ENCODE data around the gene SLC22A9. TPM values are rescaled to one million over a fixed set of nuclear protein-coding genes. Genes with fewer than 3 reads are reported as not detected.
"Not testable (repeated sequence)": the region's sequence is repeated elsewhere in the genome, so short reads cannot be mapped to it uniquely, and the experiment has no call there.

Gene SLC22A9
- total RNA-seq, 1 experiment from 2014 or later, result not detected

GRCh38 chr11:63427971-63428508 is 58.5 kb downstream of the SLC22A9 start:
- H3K4me1 Mint-ChIP-seq (ENCODE audit: insufficient read depth, unreplicated experiment), result no peaks in the 10 kb centered on the region
- BruUV-seq (replicated peaks), result no TSS peak
- H3K4me3 Mint-ChIP-seq (ENCODE audit: unreplicated experiment), result no peak overlapping the region
- no peaks in the 10 kb centered on the region for H3K36me3 Mint-ChIP-seq (ENCODE audit: insufficient read depth, unreplicated experiment)
- no peak for DNase-seq (ENCODE audit: unreplicated experiment)
- H3K27ac Mint-ChIP-seq (ENCODE audit: low read depth, unreplicated experiment), result no peak overlapping the region
- no peaks in the 10 kb centered on the region for H3K9me3 Mint-ChIP-seq (ENCODE audit: unreplicated experiment)
- H3K27me3 Mint-ChIP-seq (ENCODE audit: insufficient read depth, unreplicated experiment), result peaks cover 30% of the 10 kb centered on the region
- CTCF ChIA-PET, result interaction anchor here (0.7 kb wide), 1 partner anchor 408 kb away, joined by 3 read pairs; no protein-coding TSS in a partner anchor
- TF ChIP-seq CTCF (IDR thresholded peaks at IDR 0.05; ENCODE audit: unreplicated experiment), result no peak
- POLR2A ChIA-PET, result no interaction called here
- intact Hi-C loops (cut with micrococcal nuclease), result no loop called here

GRCh38 chr11:63430731-63431130 is 61.1 kb downstream of the SLC22A9 start:
- BruUV-seq (replicated peaks); H3K36me3 Mint-ChIP-seq (ENCODE audit: insufficient read depth, unreplicated experiment); DNase-seq (ENCODE audit: unreplicated experiment); H3K9me3 Mint-ChIP-seq (ENCODE audit: unreplicated experiment); intact Hi-C loops (cut with micrococcal nuclease); H3K4me1 Mint-ChIP-seq (ENCODE audit: insufficient read depth, unreplicated experiment); H3K27ac Mint-ChIP-seq (ENCODE audit: low read depth, unreplicated experiment); H3K4me3 Mint-ChIP-seq (ENCODE audit: unreplicated experiment): not testable (repeated sequence)
- ChIA-PET POLR2A (interaction anchor here (1.0 kb wide), 1 partner anchor 38 kb away, joined by 3 read pairs; no protein-coding TSS in a partner anchor), CTCF (interaction anchor here (0.8 kb wide), 1 partner anchor 218 kb away, joined by 4 read pairs; no protein-coding TSS in a partner anchor)
- H3K27me3 Mint-ChIP-seq (ENCODE audit: insufficient read depth, unreplicated experiment), result peaks cover 49% of the 10 kb centered on the region

GRCh38 chr11:63435351-63435750 is 65.8 kb downstream of the SLC22A9 start:
- H3K4me1 Mint-ChIP-seq (ENCODE audit: insufficient read depth, unreplicated experiment); CTCF ChIA-PET; intact Hi-C loops (cut with micrococcal nuclease); BruUV-seq (replicated peaks); H3K4me3 Mint-ChIP-seq (ENCODE audit: unreplicated experiment); H3K27ac Mint-ChIP-seq (ENCODE audit: low read depth, unreplicated experiment); DNase-seq (ENCODE audit: unreplicated experiment); H3K36me3 Mint-ChIP-seq (ENCODE audit: insufficient read depth, unreplicated experiment); H3K9me3 Mint-ChIP-seq (ENCODE audit: unreplicated experiment); POLR2A ChIA-PET: not testable (repeated sequence)
- H3K27me3 Mint-ChIP-seq (ENCODE audit: insufficient read depth, unreplicated experiment), result peaks cover 44% of the 10 kb centered on the region

- H3K36me3 Mint-ChIP-seq (ENCODE audit: insufficient read depth, unreplicated experiment); BruUV-seq (replicated peaks); CTCF ChIA-PET; H3K9me3 Mint-ChIP-seq (ENCODE audit: unreplicated experiment); H3K4me1 Mint-ChIP-seq (ENCODE audit: insufficient read depth, unreplicated experiment); H3K27ac Mint-ChIP-seq (ENCODE audit: low read depth, unreplicated experiment); H3K4me3 Mint-ChIP-seq (ENCODE audit: unreplicated experiment); intact Hi-C loops (cut with micrococcal nuclease); DNase-seq (ENCODE audit: unreplicated experiment); POLR2A ChIA-PET: not testable (repeated sequence)
- H3K27me3 Mint-ChIP-seq (ENCODE audit: insufficient read depth, unreplicated experiment), result peaks cover 44% of the 10 kb centered on the region
Measured at GRCh38 chr11:63435831-63436230, 66.2 kb downstream of the SLC22A9 start.

- Mint-ChIP-seq H3K9me3 (ENCODE audit: unreplicated experiment) (no peaks in the 10 kb centered on the region), H3K4me1 (ENCODE audit: insufficient read depth, unreplicated experiment) (peaks cover 6% of the 10 kb centered on the region), H3K36me3 (ENCODE audit: insufficient read depth, unreplicated experiment) (no peaks in the 10 kb centered on the region), H3K27ac (ENCODE audit: low read depth, unreplicated experiment) (no peak overlapping the region), H3K27me3 (ENCODE audit: insufficient read depth, unreplicated experiment) (peaks cover 37% of the 10 kb centered on the region), H3K4me3 (ENCODE audit: unreplicated experiment) (no peak overlapping the region)
- DNase-seq (ENCODE audit: unreplicated experiment), result no peak
- CTCF ChIA-PET, result no interaction called here
- no TSS peak for BruUV-seq (replicated peaks)
- POLR2A ChIA-PET, result no interaction called here
- intact Hi-C loops (cut with micrococcal nuclease), result no loop called here
- no peak for TF ChIP-seq CTCF (IDR thresholded peaks at IDR 0.05; ENCODE audit: unreplicated experiment)
Measured at GRCh38 chr11:63443714-63444113, 74.1 kb downstream of the SLC22A9 start.

All from MCF 10A (cell line).